Measurements from ENCODE around the gene RSPH9.

The RSPH9 gene

DNA sequence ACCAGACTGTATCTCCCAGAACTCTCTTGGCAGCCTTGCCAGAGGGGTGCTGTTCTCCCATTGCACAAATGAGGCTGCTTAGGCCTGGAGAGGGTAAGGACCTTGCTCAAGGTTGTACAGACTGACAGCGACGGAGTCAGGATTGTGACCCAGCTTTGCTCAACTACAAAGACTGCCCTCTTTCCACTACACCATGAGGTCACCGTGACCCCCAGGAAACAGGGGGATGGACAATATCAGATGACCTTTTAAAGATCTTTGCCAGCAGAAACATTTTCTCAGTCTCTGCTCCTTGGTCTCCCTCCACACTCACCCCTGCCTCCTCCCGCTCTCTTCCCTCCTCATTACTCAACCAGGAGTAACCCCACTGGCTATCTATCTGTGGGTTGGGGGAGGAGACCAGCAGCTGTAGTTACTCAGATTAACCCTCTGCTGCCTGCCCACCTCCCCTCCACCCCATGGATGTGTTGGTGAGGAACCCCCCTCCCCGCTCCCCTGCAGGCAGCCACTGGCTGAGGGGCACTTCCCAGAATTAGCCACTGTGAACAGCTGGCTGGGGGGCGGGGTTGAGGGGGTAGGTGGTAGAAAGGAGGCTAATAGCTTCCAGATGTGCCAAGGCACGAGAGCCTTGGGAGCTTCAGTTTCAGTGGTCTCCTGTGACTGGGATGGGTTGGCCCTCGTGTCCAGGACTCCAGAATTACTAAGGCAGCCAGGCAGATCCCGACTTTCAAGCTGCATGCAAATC, 69.6 kb downstream of the RSPH9 start:
- no peak for DNase-seq

DNA sequence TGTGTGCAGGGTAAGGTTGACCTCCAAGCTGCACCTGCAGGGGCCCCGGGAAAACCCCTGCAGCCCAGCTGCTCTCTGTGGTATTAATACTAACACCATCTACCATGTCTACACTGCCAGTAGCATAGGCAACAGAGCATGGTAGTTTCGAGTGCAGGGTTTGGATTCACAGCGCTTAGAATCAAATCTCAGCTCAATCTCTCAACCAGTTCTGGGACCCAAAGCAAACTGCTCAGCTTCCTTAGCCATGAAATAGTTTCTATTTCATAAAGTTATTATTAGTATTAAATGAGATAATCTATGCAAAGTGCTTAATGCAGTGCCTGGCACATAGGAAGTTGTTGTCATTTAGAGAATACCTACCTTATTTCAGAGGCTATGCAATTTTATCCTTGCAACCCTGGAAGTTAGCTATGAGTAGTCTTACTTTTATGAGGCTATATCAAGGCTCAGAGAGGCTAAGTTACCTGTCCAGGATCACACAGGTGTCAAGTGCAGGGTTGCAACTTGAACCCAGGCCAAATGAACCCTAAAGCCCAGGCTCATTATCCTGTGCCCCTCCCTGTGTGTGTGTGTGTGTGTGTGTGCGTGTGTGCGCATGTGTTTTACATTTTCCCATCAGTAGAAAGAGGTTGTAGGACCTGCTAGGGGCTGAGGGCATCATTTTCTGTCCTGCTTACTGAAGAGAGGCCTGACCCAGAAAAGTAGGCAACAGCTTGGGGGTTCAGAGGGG, 70.4 kb downstream of the RSPH9 start:
- DNase-seq, result no peak

DNA sequence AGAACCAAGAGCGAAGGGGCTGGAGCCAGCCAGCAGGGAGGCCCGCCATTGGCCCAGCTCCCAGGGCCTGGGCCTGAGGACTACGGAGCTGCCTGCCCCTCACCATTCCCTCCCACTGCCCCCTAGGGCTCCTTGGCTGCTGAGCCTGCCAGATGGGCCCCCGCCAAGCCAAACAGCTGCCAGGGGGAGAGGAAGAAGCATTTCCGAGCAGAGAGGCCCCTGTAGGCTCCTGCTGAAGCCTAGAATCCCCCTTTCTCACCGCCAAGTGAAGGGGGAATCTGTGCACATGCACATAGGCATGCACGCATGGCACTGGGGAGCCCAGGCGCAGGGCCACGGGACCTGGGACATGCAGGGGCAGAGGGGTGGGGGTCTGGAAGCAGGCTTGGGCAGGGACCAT, 71.3 kb downstream of the RSPH9 start:
- DNase-seq, result peak; percentile 73

DNA sequence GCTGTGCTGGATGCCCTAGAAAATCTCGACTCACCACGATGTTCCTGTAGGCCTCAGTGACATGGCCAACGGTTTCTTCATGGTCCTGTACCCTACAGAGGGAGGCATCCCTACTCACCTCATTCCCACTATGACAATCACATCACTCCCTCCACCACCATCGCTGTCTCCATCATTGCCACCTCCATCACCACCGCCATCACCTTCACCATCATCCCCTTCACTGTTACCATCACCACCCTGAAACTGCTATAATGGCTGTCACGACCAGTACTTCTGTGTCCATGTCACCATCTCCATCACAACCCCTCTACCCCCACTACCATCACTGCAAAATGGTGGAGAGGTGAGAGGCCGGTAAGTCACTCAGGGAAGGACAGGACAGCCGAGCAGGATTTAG, 72.6 kb downstream of the RSPH9 start:
- no peak for DNase-seq

GRCh38 chr6:43717822-43718221, 73.0 kb downstream of the RSPH9 start:
- no peak for DNase-seq

DNA sequence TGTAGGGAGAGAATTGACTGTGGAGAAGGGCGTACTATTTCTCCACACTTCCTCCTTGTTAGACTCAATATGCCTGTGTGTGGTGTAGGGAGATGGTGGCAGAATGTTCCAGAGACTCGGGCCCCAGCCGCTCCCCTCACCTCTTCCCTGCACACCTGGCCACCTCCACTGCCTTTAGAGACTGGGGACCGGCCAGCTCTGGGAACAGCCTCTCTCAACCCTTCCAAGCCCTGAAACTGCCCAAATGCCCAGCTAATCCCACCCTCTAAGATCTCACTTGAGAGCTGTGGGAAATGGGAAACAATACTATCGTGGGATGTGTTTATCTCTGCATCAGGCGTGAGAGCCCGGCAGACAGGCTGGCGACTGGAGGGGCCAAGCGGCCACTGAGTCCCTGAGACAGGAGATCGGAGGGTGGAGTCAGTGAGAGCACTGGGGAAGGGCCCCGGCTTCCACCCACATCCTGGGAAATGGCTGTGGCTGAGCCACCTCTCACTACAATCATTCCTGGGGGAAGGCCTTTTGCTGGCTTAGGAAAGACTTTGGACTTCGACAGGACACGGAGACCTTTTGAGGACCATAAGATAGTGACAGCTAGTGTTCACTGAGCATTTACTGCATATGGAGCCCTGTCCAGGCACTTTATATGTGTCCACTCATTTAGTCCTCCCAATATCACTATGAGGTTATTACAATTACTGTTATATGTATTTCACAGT, 73.7 kb downstream of the RSPH9 start:
- DNase-seq, result no peak

- no peak for DNase-seq
These were observed 74.7 kb downstream of the RSPH9 start for GRCh38 chr6:43719511-43719910.

- DNase-seq, result no peak
These were observed 76.2 kb downstream of the RSPH9 start for GRCh38 chr6:43720999-43721398.
